ENCODE data around the gene PPP1R9B. TPM values are rescaled to one million over a fixed set of nuclear protein-coding genes. Genes with fewer than 3 reads are reported as not detected.
A peak's percentile ranks its signal among the peaks of the same experiment; 100 is the strongest.

The PPP1R9B gene
- total RNA-seq, 1 donor = 53.0 TPM

DNA sequence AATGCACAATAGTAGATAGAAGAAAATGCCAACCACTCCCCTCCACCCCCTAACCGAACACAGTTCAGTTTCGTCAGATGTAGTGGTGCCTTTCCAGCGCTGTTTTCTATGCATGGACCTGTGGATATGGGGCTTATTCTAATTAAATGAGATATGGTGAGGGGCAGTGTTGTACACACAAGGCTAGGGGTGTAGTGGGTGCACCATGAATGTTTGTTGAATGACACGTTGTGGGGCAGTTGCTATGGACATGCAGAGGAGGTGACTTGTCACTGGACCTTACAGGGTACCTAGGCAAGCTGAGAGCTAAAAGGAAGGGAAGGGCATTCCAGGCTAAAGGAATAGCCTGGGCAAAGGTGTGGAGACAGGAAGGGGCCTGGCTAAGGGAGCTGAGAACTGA lies 51.9 kb downstream of the PPP1R9B start:
- H3K4me1 ChIP-seq (ENCODE audit: insufficient read depth, low read length) = peaks cover 19% of the 10 kb centered on the region
- H3K9me3 ChIP-seq (ENCODE audit: low read depth, low read length) = no peaks in the 10 kb centered on the region
- no peak overlapping the region for H3K4me3 ChIP-seq (ENCODE audit: low read length)
- H3K27me3 ChIP-seq (ENCODE audit: insufficient read depth, low read length) = no peaks in the 10 kb centered on the region

DNA sequence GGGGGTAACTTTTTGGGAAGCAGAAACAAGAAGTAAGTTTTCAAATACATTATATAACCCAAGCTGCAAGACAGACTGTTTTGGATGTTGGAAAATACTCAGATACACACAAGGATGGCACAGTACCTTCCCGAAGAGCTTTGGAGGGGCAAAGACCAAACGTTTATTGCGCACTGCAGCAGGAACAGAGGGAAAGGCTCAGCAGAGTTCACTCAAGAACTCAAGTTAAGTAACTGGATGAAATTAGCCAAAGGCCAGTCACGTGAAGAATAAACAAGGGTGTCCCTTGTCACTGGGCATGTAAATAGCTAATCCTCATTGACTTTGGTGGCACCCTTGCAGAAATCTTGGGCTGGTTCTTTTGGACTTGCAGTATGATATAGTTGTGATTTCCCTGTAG lies 52.6 kb downstream of the PPP1R9B start:
- H3K4me3 ChIP-seq (ENCODE audit: low read length) = no peak overlapping the region
- peaks cover 19% of the 10 kb centered on the region for H3K4me1 ChIP-seq (ENCODE audit: insufficient read depth, low read length)
- no peaks in the 10 kb centered on the region for H3K9me3 ChIP-seq (ENCODE audit: low read depth, low read length)
- H3K27me3 ChIP-seq (ENCODE audit: insufficient read depth, low read length) = no peaks in the 10 kb centered on the region

DNA sequence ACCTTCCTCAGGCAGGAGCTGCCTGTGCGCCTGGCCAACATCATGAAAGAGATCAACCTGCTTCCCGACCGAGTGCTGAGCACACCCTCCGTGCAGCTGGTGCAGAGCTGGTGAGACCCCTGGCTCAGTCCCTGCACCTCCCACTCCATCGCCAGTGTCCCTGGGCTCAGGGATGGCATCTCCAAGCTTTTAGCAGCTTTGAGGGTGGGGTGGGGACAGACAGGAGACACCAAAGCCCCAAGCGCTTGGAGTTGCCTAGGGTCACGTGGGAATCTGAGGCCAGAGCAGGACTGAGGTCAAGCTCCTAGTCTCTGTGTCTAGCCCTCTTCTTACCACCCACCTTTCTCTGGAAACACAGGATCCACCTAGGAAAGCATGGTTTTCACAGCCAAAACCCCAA lies 53.0 kb downstream of the PPP1R9B start:
- no peaks in the 10 kb centered on the region for H3K27me3 ChIP-seq (ENCODE audit: insufficient read depth, low read length)
- peaks cover 19% of the 10 kb centered on the region for H3K4me1 ChIP-seq (ENCODE audit: insufficient read depth, low read length)
- no peak overlapping the region for H3K4me3 ChIP-seq (ENCODE audit: low read length)
- H3K9me3 ChIP-seq (ENCODE audit: low read depth, low read length) = no peaks in the 10 kb centered on the region

DNA sequence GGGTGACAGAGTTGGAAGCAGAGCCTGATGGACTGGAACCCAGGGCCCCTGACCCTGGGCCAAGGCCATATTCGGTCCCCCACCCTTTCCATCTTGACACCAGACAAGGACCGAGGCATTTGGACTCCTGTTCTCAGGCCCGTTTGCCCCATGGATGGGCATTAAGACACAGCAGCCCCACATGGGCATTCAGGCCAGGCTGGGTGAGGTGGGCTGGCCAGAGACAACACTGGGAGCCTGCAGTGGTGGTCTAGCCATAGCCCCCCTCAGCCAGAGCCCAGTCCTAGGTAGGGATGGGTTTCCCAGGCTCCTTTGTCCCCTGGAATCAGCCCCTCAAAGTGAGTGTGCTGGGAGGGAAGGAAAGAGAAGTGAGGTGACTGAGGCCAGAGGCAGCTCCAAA lies 53.7 kb downstream of the PPP1R9B start:
- peaks cover 19% of the 10 kb centered on the region for H3K4me1 ChIP-seq (ENCODE audit: insufficient read depth, low read length)
- no peaks in the 10 kb centered on the region for H3K27me3 ChIP-seq (ENCODE audit: insufficient read depth, low read length)
- H3K4me3 ChIP-seq (ENCODE audit: low read length) = no peak overlapping the region
- no peaks in the 10 kb centered on the region for H3K9me3 ChIP-seq (ENCODE audit: low read depth, low read length)

DNA sequence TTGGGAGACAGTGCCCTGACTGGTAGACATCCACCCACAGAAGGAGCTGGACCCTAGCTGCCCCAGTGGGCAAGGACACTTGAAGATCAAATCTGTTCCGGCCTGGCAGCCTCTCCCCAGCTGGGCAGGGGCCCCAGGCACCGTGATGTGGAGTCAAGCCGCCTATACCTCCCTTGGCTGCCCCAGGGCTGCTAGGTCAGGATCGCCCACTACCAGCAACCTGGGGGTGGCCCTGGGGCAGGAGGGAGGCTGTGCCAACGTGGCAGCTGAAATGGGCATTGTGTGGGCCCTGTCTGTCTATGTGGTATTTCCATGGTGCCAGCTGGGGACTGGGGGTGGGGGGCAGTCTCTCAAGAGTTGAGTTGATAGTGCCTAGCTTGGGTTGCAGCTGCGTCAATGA lies 54.4 kb downstream of the PPP1R9B start:
- H3K9me3 ChIP-seq (ENCODE audit: low read depth, low read length) = no peaks in the 10 kb centered on the region
- no peaks in the 10 kb centered on the region for H3K27me3 ChIP-seq (ENCODE audit: insufficient read depth, low read length)
- H3K4me3 ChIP-seq (ENCODE audit: low read length) = no peak overlapping the region
- peaks cover 19% of the 10 kb centered on the region for H3K4me1 ChIP-seq (ENCODE audit: insufficient read depth, low read length)

DNA sequence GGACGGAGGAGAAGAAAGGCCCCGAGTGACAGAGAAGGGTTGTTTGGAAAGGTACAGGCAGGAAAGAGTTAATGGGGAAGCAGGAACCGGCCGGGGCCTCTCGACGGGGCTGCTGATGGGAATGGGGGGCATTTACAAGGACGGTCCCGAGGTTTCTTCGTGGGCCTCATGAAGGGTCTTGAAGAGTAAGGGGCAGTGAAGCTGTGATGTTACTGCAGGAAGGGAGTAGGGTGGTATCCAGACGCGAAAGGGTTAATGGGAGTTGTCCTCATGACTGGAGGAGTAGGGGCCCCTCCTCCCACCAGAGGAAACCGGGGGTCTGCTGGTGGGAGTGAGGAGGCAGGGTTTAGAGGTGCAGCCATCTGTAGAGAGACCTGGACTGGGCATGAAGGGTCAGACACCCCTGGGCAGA lies 54.8 kb downstream of the PPP1R9B start:
- Histone ChIP-seq H3K4me1 (ENCODE audit: insufficient read depth, low read length) (peaks cover 19% of the 10 kb centered on the region), H3K27me3 (ENCODE audit: insufficient read depth, low read length) (no peaks in the 10 kb centered on the region), H3K4me3 (ENCODE audit: low read length) (peak overlapping the region; percentile 90), H3K9me3 (ENCODE audit: low read depth, low read length) (no peaks in the 10 kb centered on the region)

DNA sequence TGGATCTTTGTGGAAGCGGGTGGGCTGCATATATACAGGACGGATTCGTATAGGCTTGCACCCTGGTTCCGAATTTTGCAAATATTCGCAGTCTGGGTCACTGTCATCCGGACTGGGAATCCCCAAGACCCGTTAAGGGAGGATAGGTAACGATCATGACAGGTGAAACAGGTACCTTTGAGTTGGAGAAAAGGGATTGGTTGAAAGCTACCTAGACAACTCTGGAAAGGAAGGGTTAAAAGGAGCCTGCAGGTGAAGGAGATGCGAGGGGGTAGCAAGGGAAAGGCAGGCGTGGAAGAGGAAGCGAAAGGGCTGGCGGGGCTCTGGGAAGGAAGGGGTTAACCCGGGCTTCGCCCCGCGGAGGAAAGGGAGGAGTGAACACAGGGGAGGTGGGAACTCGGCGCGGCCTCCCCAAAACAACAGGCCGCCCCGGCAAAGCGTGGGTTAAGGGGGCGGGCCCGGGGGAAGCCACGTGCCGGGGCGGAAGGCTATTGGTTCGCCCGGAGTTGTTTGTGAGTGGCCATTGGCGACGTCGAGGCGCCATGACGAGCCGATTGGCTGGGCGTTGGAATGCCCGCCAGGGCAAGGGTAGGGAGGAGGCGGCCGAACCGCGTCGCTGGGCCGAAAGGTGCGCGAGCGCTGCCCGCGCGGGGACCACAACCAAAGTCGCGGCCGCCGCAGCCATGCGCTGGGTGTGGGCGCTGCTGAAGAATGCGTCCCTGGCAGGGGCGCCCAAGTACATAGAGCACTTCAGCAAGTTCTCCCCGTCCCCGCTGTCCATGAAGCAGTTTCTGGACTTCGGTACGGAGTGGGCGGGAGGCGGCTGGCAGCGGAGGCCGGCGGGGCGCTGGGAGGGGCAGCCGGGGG lies 55.5 kb downstream of the PPP1R9B start, which contains the start of gene PDK2:
TSS of gene PDK2 (plus strand) at position 599 of the 867 bp plus-strand sequence. CDS start at position 684, 85 bp downstream.
- no peaks in the 10 kb centered on the region for H3K9me3 ChIP-seq (ENCODE audit: low read depth, low read length)
- H3K27me3 ChIP-seq (ENCODE audit: insufficient read depth, low read length) = no peaks in the 10 kb centered on the region
- peaks cover 19% of the 10 kb centered on the region for H3K4me1 ChIP-seq (ENCODE audit: insufficient read depth, low read length)
- peak within 1 kb of the TSS; percentile 90 for H3K4me3 ChIP-seq (ENCODE audit: low read length)

DNA sequence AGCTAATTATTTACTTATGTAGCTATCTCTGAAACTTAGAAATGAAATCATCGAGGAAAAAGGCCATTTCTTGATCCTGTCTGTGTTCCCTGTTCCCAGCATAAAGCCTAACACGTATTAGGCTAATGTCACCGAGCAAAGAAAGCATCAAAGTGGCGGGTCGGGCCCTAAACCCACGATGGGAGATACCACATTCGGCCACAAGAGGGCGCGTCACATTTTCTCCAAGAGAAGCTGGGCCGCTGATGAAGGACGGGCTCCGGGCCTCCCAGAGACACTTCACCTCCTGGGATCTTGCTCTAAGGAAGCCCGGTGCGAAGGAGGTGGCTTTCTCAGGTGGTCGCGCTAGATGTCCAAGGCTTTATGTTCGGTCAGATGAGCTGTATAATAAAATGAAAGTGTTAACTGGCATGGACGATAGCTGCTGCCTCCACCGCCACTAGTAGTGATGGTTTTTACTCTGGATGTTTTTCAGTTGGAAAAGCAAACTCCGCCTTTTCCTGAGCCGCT lies 56.2 kb downstream of the PPP1R9B start:
- no peaks in the 10 kb centered on the region for H3K27me3 ChIP-seq (ENCODE audit: insufficient read depth, low read length)
- no peaks in the 10 kb centered on the region for H3K9me3 ChIP-seq (ENCODE audit: low read depth, low read length)
- peaks cover 19% of the 10 kb centered on the region for H3K4me1 ChIP-seq (ENCODE audit: insufficient read depth, low read length)
- H3K4me3 ChIP-seq (ENCODE audit: low read length) = peak overlapping the region; percentile 90

DNA sequence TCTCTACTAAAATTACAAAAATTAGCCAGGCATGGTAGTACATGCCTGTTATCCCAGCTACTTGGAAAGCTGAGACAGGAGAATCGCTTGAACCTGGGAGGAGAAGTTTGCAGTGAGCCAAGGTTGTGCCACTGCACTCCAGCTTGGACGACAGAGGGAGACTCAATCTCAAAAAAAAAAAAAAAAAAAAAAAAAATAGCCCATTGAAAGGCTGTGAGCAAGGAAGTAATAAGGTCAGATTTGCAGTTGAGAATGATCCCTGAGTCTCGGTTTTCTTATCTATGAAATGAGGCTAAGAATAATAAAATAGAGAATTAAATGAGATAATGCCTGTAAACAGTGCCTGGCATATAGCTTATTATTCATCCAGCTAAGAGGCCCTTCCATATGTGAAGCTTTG lies 56.7 kb downstream of the PPP1R9B start:
- no peaks in the 10 kb centered on the region for H3K27me3 ChIP-seq (ENCODE audit: insufficient read depth, low read length)
- peaks cover 19% of the 10 kb centered on the region for H3K4me1 ChIP-seq (ENCODE audit: insufficient read depth, low read length)
- H3K4me3 ChIP-seq (ENCODE audit: low read length) = no peak overlapping the region
- H3K9me3 ChIP-seq (ENCODE audit: low read depth, low read length) = no peaks in the 10 kb centered on the region

DNA sequence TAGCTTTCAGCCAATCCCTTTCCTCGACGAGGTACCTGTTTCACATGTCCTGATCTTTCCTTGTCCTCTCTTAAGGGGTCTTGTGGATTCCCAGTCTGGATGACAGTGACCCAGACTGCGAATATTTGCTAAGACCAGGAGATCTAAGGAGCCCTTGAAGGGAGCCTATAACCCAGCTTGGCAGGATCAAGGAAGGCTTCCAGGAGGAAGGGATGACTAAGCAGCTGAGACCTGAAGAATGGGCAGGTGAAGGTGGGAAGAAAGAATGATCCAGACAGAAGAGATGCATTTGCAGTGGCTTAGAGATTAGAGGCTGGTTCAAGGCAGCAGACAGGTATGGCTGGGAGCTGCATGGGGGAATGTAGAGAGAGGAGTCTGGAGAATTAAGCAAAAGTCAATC lies 57.2 kb downstream of the PPP1R9B start:
- Histone ChIP-seq H3K4me1 (ENCODE audit: insufficient read depth, low read length) (peaks cover 19% of the 10 kb centered on the region), H3K4me3 (ENCODE audit: low read length) (no peak overlapping the region), H3K9me3 (ENCODE audit: low read depth, low read length) (no peaks in the 10 kb centered on the region), H3K27me3 (ENCODE audit: insufficient read depth, low read length) (no peaks in the 10 kb centered on the region)

DNA sequence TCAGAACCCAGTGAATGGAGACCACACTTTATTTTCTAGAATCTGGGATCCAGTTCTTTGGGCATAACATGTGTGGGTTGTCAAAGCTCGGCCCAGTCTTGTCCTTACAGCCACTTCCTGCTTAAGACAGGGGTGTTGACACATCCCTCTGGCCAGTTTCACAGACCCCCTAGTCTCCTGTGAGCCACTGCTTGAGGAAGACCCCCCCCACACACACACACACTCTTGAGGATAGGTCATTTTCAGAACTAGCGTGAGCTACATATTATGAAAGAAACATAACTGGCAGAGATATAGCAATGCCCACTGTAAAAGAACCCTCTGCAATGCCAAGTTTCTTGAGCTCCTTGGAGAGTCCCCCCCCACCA lies 58.6 kb downstream of the PPP1R9B start:
- H3K9me3 ChIP-seq (ENCODE audit: low read depth, low read length) = no peaks in the 10 kb centered on the region
- no peaks in the 10 kb centered on the region for H3K27me3 ChIP-seq (ENCODE audit: insufficient read depth, low read length)
- peaks cover 18% of the 10 kb centered on the region for H3K4me1 ChIP-seq (ENCODE audit: insufficient read depth, low read length)
- H3K4me3 ChIP-seq (ENCODE audit: low read length) = no peak overlapping the region

DNA sequence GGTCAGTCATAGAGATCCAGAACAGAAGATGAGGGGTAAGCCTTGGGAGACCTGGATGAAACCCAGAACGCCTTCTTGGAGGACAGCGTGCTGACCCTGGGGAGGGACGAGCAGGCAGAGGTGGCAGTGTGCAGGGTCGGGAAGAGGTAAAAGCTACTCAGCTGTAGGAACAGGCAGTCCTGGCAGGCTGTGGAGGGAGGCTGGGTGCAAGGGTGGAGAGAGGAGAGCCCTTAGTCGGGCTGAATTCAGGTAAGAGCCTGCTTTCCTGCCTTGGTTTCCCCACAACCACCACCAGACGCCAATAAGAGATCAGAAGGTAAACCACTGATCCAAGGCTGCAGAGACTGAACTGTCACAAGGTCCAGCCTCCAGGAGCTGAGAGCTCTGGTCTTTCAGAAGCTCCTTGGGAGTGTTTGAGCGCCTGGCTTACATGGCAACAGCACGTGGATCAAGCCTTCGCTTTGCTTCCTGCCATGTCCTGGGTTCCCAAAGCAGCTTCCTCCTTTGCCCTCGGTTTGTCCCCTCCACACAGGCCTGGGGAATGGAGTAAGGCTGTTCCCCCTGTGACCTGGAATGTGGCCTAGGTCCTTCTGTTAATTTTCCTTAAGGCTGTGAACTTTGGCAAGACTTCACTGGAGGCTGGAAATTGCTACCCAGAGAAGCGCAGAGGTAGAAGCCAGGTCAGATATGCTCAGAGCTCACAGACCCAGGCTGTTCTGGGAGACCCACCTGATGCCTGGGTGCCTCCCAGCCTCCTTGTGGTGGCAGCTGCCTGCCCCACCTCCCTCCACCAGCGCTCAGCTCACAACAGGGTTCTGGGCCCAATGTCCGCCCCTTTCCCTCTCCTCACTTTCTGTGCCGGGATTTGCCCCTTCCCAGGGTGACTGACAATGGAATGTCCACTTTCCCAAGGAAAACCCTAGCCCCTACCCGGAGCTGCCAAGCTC lies 59.2 kb downstream of the PPP1R9B start:
- Histone ChIP-seq H3K27me3 (ENCODE audit: insufficient read depth, low read length) (no peaks in the 10 kb centered on the region), H3K4me1 (ENCODE audit: insufficient read depth, low read length) (peaks cover 11% of the 10 kb centered on the region), H3K4me3 (ENCODE audit: low read length) (no peak overlapping the region), H3K9me3 (ENCODE audit: low read depth, low read length) (no peaks in the 10 kb centered on the region)

DNA sequence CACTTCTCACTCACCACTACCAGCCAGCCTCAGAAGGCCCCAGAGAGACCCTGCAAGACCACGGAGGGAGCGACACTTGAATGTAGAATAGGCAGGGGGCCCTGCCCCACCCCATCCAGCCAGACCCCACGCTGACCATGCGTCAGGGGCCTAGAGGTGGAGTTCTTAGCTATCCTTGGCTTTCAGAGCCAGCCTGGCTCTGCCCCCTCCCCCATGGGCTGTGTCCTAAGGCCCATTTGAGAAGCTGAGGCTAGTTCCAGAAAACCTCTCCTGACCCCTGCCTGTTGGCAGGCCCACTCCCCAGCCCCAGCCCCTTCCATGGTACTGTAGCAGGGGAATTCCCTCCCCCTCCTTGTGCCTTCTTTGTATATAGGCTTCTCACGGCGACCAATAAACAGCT lies 60.4 kb downstream of the PPP1R9B start:
- Histone ChIP-seq H3K9me3 (ENCODE audit: low read depth, low read length) (no peaks in the 10 kb centered on the region), H3K4me3 (ENCODE audit: low read length) (no peak overlapping the region), H3K4me1 (ENCODE audit: insufficient read depth, low read length) (peaks cover 4% of the 10 kb centered on the region), H3K27me3 (ENCODE audit: insufficient read depth, low read length) (no peaks in the 10 kb centered on the region)

DNA sequence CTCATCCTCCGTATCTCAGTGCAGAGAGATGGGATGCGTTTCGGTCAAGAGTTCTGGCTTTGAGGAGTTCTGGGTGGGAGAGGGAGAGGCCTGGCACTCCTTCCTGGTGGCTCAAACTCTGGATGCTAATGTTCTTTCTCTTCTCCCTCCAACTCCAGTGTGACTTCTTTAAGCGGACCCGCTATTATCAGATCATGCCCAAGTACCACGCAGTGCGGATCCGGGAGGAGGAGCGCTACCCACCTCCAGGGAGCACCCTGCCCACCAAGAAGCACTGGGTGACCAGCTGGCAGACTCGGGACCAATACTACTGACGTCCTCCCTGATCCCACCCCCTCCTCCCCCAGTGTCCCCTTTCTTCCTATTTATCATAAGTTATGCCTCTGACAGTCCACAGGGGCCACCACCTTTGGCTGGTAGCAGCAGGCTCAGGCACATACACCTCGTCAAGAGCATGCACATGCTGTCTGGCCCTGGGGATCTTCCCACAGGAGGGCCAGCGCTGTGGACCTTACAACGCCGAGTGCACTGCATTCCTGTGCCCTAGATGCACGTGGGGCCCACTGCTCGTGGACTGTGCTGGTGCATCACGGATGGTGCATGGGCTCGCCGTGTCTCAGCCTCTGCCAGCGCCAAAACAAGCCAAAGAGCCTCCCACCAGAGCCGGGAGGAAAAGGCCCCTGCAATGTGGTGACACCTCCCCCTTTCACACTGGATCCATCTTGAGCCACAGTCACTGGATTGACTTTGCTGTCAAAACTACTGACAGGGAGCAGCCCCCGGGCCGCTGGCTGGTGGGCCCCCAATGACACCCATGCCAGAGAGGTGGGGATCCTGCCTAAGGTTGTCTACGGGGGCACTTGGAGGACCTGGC lies 61.3 kb downstream of the PPP1R9B start:
- Histone ChIP-seq H3K4me3 (ENCODE audit: low read length) (no peak overlapping the region), H3K27me3 (ENCODE audit: insufficient read depth, low read length) (no peaks in the 10 kb centered on the region), H3K4me1 (ENCODE audit: insufficient read depth, low read length) (no peaks in the 10 kb centered on the region), H3K9me3 (ENCODE audit: low read depth, low read length) (no peaks in the 10 kb centered on the region)
